IPS-NIHi7 (cell line): ENCODE measurements around the gene MYT1.

Source experiments
- DNase-seq: peaks from one replicate; pipeline ENCODE4 v3.0.0; 2012; ENCODE audit warnings: mixed read lengths; ENCODE audit errors: extremely low spot score

The MYT1 gene

DNA sequence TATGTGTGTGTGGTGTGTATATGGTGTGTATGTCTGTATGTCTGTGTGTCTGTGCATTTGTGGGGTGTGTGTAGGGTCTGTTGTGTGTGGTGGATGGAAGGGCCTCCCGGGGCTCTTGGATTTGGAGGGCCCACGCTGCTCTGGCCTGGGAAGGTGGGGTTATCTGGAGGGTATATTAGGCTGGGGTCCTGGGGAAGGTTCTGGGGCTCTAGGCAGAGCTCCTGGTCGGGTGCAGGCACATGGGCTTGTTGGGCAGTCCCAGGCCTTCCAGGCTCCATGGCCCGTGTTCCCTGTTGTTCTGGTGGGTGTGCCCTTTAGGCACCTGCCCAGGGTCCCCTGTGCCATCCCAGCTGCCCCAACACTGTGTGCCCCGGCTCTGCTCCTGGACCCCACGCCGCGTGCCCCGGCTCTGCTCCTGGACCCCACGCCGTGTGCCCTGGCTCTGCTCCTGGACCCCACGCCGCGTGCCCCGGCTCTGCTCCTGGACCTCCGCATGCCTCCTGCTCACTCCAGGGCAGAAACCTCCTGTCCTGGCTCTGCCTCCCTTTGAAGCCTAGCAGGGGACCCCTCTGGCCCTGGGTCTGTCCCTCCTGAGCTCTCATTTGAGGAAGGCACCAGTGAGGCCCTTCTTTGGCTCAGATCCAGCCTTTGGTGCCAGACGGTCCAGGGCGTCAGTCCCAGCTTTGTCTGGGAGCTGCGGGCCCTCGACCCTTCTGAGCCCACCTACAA lies 10.2 kb upstream of the MYT1 start:
- DNase-seq: no peak

DNA sequence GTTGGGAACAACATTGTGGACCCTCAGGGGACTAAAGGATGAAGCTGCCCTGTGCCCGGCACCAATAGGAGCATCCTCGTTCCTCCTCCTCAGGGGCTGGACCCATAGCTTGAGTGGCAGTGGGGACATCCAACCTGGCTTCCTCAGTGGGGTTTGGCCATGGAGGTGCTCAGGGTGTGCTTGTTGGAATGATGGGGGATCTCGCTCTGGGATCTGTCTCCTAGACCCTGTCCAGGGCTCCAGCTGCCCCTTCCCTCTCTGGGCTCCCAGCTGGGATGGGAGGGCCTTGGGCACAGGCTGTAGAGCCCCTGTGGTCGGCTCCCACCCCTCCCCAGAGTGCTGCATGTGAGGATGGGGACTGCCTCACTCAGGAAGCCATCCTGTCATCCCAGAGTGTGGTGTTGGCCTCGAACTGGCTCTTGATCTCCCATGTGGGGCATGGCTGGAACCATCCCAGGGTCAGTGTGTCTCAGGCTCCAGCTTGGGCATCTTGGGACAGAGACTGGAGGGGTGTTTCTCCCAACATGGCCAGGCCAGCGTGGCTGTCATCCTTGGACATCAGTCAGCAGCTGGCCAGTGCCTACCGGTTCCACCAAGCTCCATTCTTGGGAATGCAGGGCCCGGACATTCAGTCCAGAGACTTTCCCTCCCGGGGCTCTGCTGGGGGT lies 9.5 kb upstream of the MYT1 start:
- no peak for DNase-seq

DNA sequence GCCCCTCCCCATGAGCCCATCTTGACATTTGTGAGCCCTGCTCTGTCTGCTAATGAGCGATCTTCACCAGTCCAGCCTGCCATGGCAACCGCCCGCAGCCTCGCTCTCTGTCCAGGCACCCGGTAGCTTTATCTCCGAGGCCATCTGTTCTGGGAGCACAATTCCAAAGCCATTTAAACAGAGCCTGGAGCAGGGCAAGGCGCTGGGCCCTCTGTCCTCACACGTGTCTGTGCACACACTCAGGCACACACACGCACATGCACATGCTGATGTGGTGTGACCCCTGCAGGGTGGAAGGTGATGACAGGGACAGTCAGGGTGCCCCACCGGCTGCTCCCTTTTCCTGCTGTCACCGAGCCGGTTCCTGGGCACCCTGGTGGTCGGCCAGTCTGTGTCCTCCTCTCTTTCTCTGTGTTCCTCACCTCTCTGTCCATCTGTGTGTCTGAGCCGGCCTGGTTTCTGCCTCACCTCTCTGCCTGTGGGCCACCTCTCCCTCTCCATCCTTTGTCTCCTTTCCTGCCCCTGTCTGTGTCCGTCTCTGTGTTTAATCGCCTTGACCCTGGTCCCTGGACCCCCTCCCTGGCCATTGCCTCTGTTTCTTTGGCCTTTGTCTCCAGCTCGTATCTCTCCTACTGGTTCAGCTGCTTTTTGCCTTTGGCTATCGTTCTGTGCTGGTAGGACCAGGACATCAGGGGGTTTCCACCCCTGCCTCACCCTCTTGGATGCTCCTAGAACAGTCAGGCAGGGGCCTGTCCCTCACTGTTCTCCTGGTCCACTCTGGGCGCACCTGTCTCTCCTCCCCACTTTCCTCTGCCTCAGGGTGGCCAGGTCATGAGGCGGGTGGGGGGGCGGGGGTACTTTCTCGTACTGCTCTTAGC lies 8.8 kb upstream of the MYT1 start:
- no peak for DNase-seq

DNA sequence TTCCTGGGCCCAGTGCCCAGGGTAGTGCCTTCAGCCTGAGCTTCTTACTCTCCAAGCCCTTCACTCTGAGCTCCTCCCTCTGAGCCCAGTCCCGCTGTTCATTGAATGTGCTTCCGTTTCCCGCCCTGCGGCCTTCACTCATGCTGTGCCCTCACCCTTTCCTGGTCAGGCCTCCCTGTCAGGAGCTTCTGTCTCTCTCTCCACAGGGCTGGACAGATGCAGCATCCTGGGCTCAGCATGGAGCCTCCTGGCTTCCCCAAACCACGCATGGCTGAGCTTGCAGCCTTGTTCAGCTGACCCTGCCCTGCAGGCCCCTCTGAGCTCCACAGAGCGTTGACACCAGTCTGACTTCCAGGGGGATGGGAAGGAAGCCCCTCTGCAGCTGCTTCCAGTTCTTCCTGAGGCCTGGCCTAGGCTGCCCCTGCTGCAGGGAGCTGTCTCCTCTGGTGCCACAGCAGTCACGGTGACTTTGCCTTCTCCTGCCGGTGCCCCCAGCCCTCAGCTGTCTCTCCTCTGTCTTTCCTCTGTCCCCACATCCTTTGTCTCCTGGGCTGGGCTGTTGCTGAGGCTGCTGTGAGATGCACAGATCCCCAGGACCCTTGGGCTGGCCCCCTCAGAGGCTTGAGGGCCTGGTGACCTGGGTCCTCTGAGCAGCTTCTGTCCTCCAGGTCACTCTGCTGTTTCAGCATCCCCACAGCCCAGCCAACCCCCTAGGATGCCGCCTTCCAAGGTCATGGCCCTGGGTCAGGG lies 7.9 kb upstream of the MYT1 start:
- no peak for DNase-seq

DNA sequence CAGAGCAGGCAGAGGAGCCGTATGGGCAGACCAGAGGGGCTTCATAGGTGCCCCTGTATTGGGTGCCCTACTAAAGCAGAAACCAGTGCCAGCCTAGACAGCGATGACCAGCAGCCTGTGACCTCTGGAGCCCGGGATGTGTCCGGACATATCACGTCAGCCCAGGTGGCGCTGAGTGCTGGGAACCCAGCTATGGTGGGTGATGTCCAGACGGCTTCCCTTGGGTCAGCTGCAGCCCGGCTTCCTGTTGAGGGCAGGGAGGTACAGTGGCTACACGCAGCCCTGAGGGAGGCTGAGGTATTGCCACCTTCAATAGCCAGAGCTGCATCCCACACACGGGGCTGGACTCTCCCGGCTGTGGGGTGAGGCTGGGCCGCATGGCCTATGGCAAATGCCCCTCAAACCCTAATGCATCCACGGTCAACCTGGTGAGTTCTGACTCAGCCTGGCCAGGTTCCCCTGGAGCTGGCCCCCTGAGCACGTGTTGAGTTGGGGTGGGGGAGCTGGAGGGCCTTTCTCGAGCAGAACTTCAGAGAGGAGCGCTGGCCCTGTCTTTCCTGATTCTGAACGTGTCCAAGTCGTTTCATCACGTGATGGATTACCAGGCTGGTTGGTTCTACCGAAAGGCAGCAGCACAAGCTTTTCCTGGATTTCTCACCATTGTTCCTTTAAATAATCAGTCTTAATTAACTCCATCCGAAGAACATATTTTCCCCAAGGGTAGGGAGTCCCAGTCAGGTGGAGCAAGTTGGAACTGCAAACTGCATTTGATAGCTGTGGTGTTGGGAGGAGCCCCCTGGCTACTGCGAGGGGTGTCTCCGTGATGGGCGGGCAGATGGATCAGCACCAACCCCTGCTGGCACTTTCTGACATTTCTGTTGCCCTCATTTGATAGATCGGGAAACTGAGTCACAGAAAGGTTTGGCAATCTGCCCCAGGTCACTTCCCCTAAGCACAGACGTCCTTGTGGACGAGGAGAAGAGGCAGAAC lies 7.1 kb upstream of the MYT1 start:
- DNase-seq: no peak

DNA sequence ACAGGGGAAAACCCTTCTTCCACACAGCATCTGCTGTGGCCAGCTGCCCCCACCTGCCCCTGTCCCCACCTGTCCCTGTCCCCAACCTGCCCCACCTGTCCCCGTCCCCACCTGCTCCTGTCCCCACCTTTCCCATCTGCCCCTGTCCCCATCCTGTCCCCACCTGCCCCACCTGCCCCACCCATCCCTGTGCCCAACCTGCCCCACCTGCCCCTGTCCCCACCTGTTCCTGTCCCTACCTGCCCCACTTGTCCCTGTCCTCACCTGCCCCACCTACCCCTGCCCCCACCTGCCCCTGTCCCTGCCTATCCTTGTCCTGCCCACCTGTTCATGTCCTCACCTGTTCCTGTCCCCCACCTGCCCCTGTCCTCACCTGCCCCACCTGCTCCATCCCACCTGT lies 6.4 kb upstream of the MYT1 start:
- no peak for DNase-seq

DNA sequence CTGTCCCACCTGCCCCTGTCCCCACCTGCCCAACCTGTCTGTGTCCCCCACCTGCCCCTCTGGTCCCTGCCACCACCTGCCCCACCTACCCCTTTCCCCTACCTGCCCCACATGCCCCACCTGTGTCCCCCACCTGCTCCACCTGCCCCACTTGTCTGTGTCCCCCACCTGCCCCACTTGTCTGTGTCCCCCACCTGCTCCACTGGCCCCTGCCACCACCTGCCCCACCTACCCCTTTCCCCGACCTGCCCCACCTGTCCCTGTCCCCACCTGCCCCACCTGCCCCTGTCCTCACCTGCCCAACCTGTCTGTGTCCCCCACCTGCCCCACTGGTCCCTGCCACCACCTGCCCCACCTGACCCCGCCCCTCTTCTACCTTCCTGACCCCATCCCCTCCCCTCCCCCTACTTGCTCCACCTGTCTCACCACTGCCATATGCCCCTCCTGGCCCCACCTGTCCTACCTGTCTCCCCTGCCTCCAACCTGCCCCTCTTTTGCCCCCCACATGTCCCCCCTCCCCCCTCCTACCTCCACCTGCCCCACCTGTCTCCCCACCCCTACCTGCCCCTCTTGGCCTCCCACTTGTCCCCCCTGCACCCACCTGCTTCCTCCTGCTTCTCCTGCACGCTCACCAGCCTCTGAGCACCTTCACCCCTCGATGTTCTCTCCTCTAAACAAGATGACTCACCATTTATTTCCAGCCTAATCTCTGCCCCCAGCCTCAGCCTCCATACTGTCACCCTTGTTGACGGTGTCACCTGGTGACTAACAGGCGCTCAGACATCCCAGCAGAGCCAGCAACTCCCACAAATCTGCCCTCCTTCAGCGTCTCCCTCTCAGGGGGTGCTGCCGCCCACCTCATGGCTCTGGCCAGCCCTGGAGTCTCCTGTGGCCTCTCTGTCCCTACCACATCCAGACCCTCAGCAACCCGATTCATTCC lies 5.6 kb upstream of the MYT1 start:
- DNase-seq: no peak

DNA sequence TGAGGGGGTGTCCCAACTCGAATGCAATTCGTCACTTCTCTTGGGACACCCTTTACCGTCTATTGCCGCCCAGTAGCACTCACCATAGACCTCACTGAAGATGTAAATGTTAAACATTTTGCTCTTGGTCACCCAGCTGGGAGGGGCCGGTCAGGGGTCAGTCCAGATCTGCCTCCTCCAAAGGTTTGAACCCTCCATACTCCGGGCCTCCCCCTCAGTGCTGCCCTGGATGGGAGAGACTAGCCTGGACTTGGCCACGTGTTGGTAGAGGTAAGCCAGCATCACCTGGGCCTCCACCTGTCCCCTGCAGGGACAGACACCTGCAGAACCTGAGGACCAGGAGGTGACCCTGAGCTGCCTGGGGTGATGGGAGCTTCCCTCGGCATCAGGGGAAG lies 5.0 kb upstream of the MYT1 start:
- no peak for DNase-seq

DNA sequence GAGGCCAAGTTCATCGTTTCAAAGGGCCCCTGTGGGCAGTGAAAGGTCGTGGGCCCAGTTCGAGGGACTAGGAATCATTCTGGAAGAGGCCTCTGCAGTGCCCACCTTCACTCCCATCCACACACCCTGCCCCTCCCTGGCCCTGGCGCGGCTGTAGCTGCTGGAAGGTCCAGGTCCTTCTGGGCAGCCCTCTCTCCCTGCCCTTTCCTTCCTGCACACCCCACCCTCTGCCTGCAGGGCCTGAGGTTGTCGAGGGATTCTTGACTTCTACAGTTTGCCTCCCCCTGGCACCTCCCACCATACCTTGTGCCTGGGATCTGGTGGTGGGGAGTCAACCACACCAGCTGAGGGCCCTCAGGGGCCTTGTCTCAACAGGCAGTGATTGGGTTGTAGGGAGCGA lies 4.5 kb upstream of the MYT1 start:
- DNase-seq: no peak

DNA sequence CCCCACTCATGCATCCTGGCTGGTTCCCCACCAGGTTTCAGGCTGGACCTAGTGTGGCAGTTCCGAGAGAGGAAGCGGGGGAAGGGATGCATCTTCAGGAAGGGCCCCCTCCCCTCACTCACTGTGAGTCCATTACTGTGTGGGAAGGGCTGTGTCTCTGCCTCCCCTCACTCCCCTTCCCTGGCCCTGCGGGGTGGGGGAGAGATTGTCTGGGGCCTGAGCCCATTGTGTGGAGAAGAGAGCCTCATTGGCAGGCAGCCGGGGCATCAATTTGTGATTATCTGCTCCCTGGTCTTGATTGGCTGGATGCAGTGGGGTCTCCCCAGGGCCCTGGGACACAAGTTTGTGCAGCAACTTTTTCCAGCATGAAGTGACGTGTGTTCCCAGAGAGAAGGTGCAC lies 4.1 kb upstream of the MYT1 start:
- no peak for DNase-seq

DNA sequence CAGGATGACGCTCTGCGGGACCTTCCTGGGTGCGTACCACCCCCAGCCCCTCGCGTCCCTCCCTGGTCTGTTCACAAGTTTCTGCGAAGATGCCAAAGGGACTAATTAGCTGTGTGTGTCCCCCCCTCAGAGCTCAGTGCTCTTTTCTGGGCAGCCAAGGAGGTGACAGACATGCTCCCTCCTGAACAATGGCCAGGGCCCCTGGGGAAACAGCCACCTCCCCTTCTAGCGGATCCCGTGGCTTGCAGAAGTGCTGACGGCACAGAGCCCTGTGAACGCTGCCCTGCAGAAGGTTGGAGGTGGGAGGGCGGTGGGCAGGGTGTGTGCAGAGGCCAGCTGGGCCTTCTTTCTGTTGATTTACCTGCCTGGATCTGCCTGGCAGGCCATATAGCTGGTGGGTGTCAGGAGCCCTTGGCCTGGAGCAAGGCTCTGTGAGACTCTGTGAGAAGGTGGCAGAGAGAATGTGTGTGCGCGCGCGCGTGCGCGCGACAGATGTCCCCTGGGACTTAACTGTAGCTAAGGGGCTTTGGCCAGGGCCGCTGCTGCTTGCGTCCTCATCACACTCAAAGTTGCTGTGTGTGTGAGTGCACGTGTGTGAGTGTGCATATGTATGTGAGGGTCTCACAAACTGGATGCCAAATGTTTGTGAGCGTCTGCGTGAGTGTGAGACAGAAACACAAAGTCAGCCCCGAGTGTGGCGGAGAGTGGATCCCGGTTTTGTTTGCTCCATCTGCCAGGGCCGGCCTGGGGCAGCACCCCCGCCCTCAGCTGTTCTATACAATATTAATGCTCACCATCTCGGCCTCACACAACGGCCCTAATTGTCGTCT lies 3.5 kb upstream of the MYT1 start:
- no peak for DNase-seq

DNA sequence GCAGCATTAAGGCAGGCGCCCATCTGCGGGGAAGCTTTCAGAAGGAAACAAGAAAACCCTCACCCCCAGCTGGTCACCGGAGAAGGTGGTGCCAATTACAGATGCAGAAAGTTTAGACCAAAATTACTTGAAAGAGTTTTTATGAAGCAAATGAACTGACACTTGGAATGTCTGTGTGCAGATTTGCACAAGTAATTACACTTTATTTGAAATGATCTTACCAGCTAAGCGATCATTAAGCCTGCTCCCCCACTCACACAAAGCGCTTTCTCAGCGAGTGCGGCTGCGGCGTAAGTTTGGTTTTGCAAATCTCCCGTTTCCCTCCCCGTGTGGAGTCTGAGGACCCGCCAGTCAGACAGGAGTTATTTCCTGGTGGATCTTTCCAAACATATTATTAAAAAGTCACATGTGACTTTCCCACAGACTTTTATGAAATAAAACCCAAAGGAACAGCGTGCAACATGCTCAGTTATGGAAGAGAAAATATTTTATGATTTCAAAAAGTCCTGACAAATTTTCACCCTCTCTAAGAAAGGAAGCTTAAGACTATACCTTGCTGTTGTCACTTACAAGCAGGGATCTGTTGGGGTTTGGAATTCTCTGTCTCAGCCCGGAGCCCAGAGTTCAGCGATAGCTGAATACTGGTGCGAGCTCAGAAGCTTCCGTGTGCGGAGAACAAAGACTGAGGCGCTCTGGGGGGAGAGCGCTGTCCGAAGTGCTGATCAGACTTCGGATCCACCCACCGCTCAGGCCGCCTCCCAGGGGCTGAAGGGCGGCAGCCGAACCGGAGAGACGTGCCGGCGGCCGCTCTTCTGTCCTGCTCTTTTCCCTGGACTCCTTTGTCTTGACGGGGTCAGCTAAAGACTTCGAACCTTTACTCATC lies 2.7 kb upstream of the MYT1 start:
- peak; percentile 95 for DNase-seq

DNA sequence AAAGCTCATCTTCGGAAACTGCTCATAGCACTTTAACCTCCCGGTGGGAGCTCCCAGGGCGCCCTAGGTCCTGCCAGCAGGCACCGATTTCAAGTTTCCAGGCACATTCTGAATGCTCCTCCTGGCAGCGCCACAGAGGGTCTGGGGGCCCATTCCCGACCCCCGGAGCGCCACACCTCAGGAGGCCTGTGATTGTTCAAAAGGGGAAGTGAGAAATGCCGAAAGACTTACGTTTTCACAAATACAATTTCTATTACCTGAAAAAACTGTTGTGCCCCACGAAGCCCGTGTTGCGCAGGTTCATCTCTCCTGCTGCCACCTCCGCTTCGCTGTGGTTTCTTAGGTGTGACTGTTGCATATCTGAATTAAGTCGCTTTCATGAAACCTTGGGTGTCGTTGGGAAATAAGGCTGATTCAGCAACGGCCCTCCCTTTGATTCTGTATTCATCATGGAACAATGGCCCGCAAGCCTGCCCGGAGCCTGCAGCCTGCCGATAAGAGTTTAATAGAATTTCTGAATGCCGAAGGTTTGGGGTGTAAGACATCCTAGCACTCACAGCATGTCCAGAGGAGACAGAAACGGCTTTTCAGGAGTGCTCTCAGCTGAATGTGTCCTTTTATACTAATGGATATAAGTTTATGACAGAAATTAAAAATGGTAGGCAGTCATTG lies 1.9 kb upstream of the MYT1 start:
- no peak for DNase-seq

DNA sequence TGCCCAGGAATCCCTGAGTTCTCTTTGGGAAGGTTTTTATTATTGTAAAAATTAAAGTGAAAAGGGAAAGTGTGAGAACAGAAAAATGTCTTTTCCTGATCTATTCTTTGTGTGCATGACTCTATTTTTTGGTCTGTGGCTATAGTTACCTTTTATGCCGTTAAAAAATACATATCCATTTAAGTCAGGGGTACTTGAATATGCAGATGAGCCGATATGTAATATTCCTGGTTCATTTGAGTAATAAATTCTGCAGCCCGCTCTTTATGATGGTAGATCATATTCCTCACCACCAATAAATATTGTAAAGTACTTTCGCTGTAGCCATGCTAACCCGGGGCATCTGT lies 503 bp upstream of the MYT1 start:
- DNase-seq: no peak

DNA sequence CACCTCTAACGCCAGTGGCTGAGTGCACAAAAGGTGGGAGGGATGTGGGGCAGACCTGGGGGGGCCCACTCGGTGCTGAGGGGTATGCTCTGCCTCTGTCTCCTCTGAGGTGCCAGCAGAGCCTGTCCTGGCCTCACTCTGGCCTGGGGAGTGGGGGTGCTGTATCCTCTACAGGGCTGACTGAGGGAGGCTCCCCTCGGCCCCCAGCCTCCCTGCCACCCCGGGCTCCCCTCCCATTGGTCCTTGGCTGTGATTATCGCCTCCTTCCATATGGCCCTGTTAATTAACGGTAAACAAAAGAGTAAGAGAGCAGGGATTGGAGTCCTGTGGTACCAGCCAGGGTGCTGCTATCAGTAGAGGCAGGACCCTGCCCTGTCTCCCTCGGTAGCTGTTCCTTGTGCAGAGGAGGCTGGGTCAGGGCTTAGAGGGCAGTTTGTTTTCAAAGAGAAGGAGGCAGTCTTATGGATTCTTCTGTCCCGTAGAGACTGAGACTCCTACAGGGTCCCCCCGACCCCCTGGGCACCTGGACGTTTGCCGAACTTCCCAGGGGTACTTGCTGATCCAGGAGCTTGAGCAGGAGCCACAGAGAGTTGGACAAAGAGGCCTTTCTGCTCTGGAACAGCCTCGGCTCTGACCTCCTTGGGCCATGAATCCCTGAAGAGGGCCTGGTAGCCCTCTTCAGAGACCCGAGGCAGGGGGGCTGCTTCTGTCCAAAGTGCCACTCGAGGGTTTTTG lies 1.8 kb downstream of the MYT1 start:
- no peak for DNase-seq
